GM20000 (cell line): ENCODE data around the gene SYNGR4.

Source experiments
- DNase-seq: peaks from one replicate; pipeline ENCODE4 v3.0.0; 2012; ENCODE audit warnings: low spot score
- CTCF ChIP-seq: IDR thresholded peaks from 2 replicates; pipeline ENCODE4 v1.5.1; 2012; ENCODE audit warnings: mild to moderate bottlenecking, control low read depth; ENCODE audit errors: extremely low read depth, missing control alignments

Gene SYNGR4

GRCh38 chr19:48338253-48338755 is 25.9 kb upstream of the SYNGR4 start:
- no peak for DNase-seq

GRCh38 chr19:48338802-48339503 is 25.2 kb upstream of the SYNGR4 start:
- no peak for TF ChIP-seq CTCF
- DNase-seq = no peak

More at GRCh38 chr19:48338253-48338755, 25.9 kb upstream of the SYNGR4 start:
- TF ChIP-seq CTCF = no peak

DNA sequence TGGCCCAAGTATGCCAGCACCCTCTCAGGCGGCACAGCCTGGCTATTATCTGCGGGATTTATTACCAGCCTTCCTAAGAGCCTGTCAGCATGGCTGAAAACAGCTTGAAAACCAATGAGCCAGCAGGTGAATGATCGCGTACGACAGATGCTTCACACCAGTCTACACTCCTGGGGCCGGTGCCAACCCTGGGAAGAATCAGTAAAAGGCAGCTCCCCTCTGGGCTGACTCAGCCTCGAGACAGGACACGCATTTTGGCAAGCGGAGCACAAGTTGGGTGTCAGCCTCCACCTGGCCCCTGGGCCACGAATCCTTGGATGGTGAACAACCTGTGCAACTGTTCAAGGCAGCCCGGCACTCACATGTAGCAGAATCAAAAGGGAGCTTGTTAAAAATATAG is 23.2 kb upstream of the SYNGR4 start:
- TF ChIP-seq CTCF = no peak
- DNase-seq = no peak

- no peak for TF ChIP-seq CTCF
- no peak for DNase-seq
Measured at GRCh38 chr19:48341515-48342413, 22.4 kb upstream of the SYNGR4 start.

DNA sequence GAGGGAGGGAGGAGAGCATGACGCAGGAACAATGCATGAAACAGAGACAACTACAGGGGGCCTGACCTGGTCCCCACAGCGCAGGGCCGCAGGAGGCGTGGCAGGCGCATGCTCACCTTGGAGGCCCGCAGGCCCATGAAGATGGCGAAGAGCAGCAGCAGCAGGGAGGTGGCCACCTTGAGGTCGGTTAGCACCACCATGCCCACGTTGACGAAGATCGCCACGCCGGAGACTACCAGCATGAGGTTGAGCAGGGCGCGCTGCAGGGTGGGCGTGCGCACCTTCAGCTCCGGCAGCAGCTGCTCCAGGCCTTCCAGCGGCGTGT is 21.8 kb upstream of the SYNGR4 start:
- TF ChIP-seq CTCF = no peak
- no peak for DNase-seq

GRCh38 chr19:48342841-48343540 is 21.2 kb upstream of the SYNGR4 start:
- TF ChIP-seq CTCF = no peak
- no peak for DNase-seq

- TF ChIP-seq CTCF = no peak
- DNase-seq = no peak
Measured at GRCh38 chr19:48344892-48345291, 19.3 kb upstream of the SYNGR4 start.
